ENCODE measurements around the gene STPG4.

- TF ChIP-seq CTCF (IDR thresholded peaks at IDR 0.05) (no peak), POLR2A (IDR thresholded peaks at IDR 0.05) (no peak)
These were observed 36.5 kb downstream of the STPG4 start for GRCh38 chr2:47118581-47118980.
